Subcutaneous abdominal adipose tissue (tissue), 5 donors: Measurements from ENCODE around the gene ITFG1.
"Not testable (repeated sequence)": the region's sequence is repeated elsewhere in the genome, so short reads cannot be mapped to it uniquely, and the experiment has no call there.

Source experiments
- H3K27ac ChIP-seq: one replicate; pipeline ENCODE4 v1.7.0; 2013; ENCODE audit warnings: low read depth, mild to moderate bottlenecking, inconsistent platforms, low read length, moderate library complexity
- H3K27me3 ChIP-seq, 5 donors: one replicate each; pipeline ENCODE4 v1.7.0; 2013; ENCODE audit warnings: low read length in 5 of 5, inconsistent platforms in 1 of 5; ENCODE audit not compliant: control insufficient read depth in 5 of 5, insufficient read depth in 4 of 5
- H3K36me3 ChIP-seq, 5 donors: one replicate each; pipeline ENCODE4 v1.7.0; 2013; ENCODE audit warnings: low read length in 5 of 5; ENCODE audit not compliant: control insufficient read depth in 5 of 5, insufficient read depth in 5 of 5
- H3K4me1 ChIP-seq, 5 donors: one replicate each; pipeline ENCODE4 v1.7.0; 2013; ENCODE audit warnings: low read length in 5 of 5, mild to moderate bottlenecking in 3 of 5, moderate library complexity in 1 of 5; ENCODE audit not compliant: control insufficient read depth in 5 of 5, insufficient read depth in 5 of 5
- H3K4me3 ChIP-seq, 5 donors: one replicate each; pipeline ENCODE4 v1.7.0; 2013; ENCODE audit warnings: low read length in 5 of 5, low read depth in 1 of 5
- H3K9ac ChIP-seq, 5 donors: one replicate each; pipeline ENCODE4 v1.7.0; 2013; ENCODE audit warnings: low read length in 5 of 5, mild to moderate bottlenecking in 4 of 5, moderate library complexity in 3 of 5
- H3K9me3 ChIP-seq, 5 donors: one replicate each; pipeline ENCODE4 v1.7.0; 2013; ENCODE audit warnings: low read length in 5 of 5; ENCODE audit not compliant: control insufficient read depth in 5 of 5
- donor health status: healthy.
- donor health status: healthy.
- donor health status: healthy.
- donor health status: healthy.
- donor health status: healthy.

Gene ITFG1

DNA sequence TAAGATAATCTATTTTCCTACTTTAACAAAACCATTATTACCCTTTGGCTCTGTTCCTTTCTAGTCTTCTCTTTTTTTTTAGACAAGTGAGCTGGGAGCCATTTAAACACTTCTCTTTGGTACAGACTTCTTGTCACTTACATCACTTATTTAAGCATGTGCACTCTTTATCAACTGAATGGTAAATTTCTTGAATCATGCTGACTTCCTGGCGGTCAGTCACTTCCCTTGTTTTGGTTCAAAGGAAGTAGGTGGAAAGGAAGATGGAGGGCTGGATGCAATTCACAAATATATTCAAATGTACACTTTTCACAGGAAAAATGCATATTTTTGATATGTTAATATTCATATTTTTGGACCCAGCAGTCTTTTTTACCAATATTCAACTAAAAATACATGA is 97.1 kb downstream of the ITFG1 start:
- H3K27me3 ChIP-seq = no peaks in the 10 kb centered on the region
- no peak overlapping the region for H3K27ac ChIP-seq
- no peak overlapping the region for H3K4me3 ChIP-seq
- H3K36me3 ChIP-seq = peaks cover 3 to 10% (median 7%) of the 10 kb centered on the region in 5 donors
- no peaks in the 10 kb centered on the region for H3K4me1 ChIP-seq
- H3K9ac ChIP-seq = no peak overlapping the region
- H3K9me3 ChIP-seq = no peaks in the 10 kb centered on the region

DNA sequence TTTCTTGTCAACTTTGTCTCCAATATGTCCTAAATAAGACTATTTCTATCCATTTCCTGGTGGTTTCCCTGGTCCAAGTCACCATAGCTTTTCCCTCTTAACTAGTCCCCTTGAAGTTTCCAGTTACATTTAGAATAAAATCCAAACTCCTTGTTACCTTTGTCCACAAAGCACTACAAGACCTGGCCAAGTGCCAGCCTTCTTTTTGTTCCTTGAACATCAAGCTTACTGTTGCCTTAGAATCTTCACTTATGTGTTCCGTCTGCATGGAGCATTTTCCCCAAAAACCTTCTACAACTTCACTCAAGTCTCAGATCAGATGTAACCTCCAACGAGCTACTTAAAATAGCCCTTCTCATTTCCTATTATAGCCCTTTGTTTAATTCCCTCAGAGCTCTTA is 101.4 kb downstream of the ITFG1 start:
- no peak overlapping the region for H3K4me3 ChIP-seq
- H3K4me1 ChIP-seq = no peaks in the 10 kb centered on the region
- H3K9me3 ChIP-seq = no peaks in the 10 kb centered on the region
- no peak overlapping the region for H3K27ac ChIP-seq
- H3K36me3 ChIP-seq = peaks cover 0 to 3% (median 1%) of the 10 kb centered on the region in 5 donors
- H3K9ac ChIP-seq = no peak overlapping the region
- no peaks in the 10 kb centered on the region for H3K27me3 ChIP-seq

DNA sequence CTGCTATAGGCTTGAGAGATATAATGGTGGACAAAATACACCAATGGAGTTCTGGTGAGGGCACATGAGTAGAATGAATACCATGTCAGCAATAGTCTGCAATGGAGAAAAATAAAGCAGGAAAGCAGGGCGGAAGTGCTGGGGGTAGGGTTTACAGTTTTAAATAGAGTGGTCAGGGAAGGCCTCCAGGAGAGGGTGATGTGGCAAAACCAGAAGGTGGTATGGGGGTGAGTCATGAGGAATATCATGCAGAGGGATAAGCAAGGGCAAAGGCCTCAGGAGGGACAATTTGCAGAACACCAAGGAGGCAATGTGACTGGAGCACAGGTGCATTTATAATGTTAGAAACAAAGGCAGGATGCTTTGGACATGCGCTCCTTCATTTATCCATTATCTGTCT is 102.0 kb downstream of the ITFG1 start:
- H3K9me3 ChIP-seq = peaks cover 0 to 6% (median 3%) of the 10 kb centered on the region in 5 donors
- no peaks in the 10 kb centered on the region for H3K4me1 ChIP-seq
- H3K4me3 ChIP-seq = no peak overlapping the region
- H3K9ac ChIP-seq = no peak overlapping the region
- peaks cover 0 to 2% (median 0%) of the 10 kb centered on the region in 5 donors for H3K36me3 ChIP-seq
- H3K27me3 ChIP-seq = no peaks in the 10 kb centered on the region
- no peak overlapping the region for H3K27ac ChIP-seq

DNA sequence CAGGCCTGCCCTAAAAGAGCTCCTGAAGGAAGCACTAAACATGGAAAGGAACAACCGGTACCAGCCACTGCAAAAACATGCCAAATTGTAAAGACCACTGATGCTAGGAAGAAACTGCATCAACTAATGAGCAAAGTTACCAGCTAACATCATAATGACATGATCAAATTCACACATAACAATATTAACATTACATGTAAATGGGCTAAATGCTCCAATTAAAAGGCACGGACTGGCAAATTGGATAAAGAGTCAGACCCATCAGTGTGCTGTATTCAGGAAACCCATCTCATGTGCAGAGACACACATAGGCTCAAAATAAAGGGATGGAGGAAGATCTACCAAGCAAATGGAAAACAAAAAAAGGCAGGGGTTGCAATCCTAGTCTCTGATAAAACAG is 111.8 kb downstream of the ITFG1 start:
- peaks cover under 1 to 16% (median 8%) of the 10 kb centered on the region in 5 donors for H3K9me3 ChIP-seq
- H3K4me3 ChIP-seq, H3K36me3 ChIP-seq, H3K4me1 ChIP-seq, H3K27ac ChIP-seq, H3K9ac ChIP-seq, H3K27me3 ChIP-seq: not testable (repeated sequence)

DNA sequence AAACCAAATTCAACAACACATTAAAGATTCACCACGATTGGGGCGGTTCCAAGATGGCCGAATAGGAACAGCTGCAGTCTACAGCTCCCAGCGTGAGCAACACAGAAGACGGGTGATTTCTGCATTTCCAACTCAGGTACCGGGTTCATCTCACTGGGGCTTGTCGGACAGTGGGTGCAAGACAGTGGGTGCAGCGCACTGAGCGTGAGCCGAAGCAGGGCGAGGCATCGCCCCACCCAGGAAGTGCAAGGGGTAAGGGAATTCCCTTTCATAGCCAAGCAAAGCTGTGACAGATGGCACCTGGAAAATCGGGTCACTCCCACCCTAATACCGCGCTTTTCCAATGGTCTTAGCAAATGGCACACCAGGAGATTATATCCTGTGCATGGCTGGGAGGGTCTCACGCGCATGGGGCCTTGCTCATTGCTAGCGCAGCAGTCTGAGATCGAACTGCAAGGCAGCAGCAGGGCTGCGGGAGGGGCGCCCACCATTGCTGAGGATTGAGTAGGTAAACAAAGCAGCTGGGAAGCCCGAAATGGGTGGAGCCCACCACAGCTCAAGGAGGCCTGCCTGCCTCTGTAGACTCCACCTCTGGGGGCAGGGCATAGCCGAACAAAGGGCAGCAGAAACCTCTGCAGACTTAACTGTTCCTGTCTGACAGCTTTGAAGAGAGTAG is 113.7 kb downstream of the ITFG1 start:
- not testable (repeated sequence) for H3K9ac ChIP-seq, H3K36me3 ChIP-seq, H3K4me3 ChIP-seq, H3K27me3 ChIP-seq, H3K27ac ChIP-seq, H3K4me1 ChIP-seq
- H3K9me3 ChIP-seq = peaks cover 0 to 12% (median 10%) of the 10 kb centered on the region in 5 donors

DNA sequence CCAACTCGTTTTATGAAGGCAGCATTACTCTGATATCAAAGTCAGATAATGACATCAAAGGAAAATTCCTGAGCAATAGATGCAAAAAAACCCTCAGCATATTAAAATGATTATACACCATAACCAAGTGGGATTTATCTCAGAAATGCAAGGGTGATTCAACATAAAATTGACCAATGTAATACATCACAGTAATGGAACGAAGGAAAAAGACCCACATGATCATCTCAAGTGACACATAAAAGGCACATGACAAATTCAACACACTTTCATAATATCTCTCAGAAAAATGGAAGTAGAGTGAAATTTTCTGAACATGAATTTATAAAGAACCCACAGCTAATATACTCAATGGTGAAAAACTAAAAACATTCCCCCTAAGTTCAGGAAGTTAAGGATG is 118.8 kb downstream of the ITFG1 start:
- Histone ChIP-seq H3K27ac (no peak overlapping the region), H3K36me3 (peaks cover 0 to 10% (median 5%) of the 10 kb centered on the region in 5 donors), H3K4me1 (no peaks in the 10 kb centered on the region), H3K9ac (no peak overlapping the region), H3K27me3 (no peaks in the 10 kb centered on the region), H3K9me3 (peaks cover 5 to 17% (median 13%) of the 10 kb centered on the region in 5 donors), H3K4me3 (no peak overlapping the region)

DNA sequence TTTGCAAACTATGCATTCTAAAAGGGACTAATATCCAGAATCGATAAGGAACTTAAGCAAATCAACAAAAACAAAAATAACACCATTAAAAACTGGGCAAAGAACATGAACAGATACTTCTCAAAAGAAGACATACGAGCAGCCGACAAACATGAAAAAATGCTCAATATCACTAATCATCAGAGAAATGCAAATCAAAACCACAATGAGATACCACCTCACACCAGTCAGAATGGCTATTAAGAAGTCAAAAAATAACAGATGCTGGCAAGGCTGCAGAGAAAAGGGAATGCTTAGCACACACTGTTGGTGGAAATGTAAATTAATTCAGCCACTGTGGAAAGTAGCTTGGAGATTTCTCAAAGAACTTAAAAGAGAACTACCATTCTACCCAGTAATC is 130.3 kb downstream of the ITFG1 start:
- H3K9me3 ChIP-seq, H3K27ac ChIP-seq, H3K4me1 ChIP-seq, H3K36me3 ChIP-seq, H3K9ac ChIP-seq, H3K4me3 ChIP-seq, H3K27me3 ChIP-seq: not testable (repeated sequence)

DNA sequence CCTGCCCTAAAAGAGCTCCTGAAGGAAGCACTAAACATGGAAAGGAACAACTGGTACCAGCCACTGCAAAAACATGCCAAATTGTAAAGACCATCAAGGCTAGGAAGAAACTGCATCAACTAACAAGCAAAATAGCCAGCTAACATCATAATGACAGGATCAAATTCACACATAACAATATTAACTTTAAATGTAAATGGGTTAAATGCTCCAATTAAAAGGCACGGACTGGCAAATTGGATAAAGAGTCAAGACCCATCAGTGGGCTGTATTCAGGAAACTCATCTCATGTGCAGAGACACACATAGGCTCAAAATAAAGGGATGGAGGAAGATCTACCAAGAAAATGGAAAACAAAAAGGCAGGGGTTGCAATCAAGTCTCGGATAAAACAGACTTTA is 136.6 kb downstream of the ITFG1 start:
- not testable (repeated sequence) for H3K27ac ChIP-seq, H3K4me3 ChIP-seq, H3K4me1 ChIP-seq, H3K27me3 ChIP-seq, H3K9me3 ChIP-seq, H3K36me3 ChIP-seq, H3K9ac ChIP-seq

DNA sequence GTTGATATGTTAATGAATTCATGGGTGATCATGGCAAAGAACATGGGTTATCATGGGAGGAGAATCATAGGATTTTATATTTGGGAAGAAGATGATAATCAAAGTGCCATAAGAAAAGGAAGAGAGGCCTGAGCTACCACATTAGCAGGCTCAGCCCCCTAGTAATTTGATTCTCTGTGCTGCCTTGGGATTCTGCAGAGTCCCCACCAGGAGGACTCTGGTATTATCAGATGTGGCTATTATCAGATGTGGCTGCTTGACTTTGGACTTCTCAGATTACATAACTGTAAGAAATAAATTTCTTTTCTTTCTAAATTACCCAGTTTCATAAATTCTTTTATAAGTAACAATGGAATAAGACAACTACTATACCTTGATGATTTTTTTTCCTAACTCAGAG is 137.6 kb downstream of the ITFG1 start:
- H3K27me3 ChIP-seq = no peaks in the 10 kb centered on the region
- no peaks in the 10 kb centered on the region for H3K36me3 ChIP-seq
- H3K4me1 ChIP-seq = no peaks in the 10 kb centered on the region
- H3K9ac ChIP-seq = no peak overlapping the region
- H3K27ac ChIP-seq = no peak overlapping the region
- H3K9me3 ChIP-seq = no peaks in the 10 kb centered on the region
- H3K4me3 ChIP-seq = no peak overlapping the region

DNA sequence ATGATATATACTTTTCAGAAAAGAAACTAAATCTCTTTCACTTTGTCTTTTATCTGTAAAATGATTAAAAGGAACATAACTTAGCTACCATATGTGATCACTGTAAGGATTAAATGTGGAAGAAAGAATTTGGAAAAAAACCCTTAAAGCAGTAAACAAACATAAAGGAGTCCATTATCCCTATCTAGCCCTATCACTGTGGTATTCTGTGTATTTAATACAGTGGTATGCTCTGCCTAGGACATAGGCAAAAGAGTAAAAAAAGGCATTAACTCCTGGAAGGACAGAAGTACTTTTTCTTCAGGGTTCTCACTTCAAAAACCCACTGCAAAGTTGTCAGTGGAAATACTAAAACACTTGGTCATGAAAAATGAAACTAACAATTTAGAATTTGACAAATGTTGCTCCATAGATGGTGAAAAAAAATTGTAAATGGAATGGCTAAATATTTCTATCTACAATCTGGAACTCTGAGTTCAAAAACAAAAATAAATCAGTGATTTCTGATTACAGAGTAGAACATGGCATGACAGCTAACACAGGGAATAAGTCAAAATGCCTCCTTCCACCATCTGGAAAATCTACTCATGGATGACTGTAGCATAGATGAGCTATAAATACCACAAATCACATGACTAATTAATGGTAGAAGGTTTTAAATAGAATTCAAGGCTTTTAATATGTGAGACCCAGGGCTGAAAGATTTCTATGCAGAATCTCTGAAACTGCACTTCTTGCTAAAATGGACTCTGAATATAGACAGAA is 140.1 kb downstream of the ITFG1 start:
- peaks cover 0 to 2% (median 0%) of the 10 kb centered on the region in 5 donors for H3K4me1 ChIP-seq
- no peak overlapping the region for H3K9ac ChIP-seq
- no peaks in the 10 kb centered on the region for H3K27me3 ChIP-seq
- H3K36me3 ChIP-seq = no peaks in the 10 kb centered on the region
- H3K9me3 ChIP-seq = no peaks in the 10 kb centered on the region
- no peak overlapping the region for H3K4me3 ChIP-seq
- H3K27ac ChIP-seq = no peak overlapping the region
